Breast epithelium (tissue), 3 donors: ENCODE results near the gene ARHGEF4.

Source experiments
- POLR2A ChIP-seq: fragments of 450-650 bp; IDR thresholded peaks from one replicate; pipeline ENCODE4 v1.6.1; 2016; ENCODE audit warnings: antibody characterized with exemption, mild to moderate bottlenecking, moderate library complexity
- POLR2AphosphoS5 ChIP-seq, 3 donors: sonication (generic); formaldehyde crosslinking; IDR thresholded peaks; one replicate each; pipeline ENCODE4 v1.6.1; 2017; ENCODE audit warnings: antibody characterized with exemption in 3 of 3
- TF ChIP-seq, protein P1 (sequence below), 3 donors: fragments of 450-650 bp; IDR thresholded peaks; one replicate each; pipeline ENCODE4 v1.5.1; 2016 to 2017; ENCODE audit warnings: antibody characterized with exemption in 3 of 3, mild to moderate bottlenecking in 3 of 3, moderate library complexity in 3 of 3

DNA sequence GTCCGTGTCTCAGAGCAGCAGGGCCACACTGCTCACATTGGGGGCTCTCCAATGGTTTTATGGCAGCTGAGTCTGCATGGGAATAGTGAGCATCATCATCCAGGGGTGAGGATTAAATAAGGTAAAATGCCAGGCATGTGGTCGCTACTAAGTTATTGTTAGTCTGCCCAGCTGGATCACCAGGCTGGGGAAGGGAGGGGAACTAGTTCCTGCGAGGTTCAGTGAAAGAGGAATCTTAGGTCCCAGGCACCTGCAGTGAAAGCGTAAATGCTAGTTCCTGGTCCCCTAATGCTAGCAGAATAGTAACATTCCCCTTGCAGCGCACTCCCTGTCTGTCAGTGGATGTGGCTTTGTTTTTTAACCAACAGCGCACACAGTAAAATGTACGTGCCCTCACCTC, 60.1 kb downstream of the ARHGEF4 start:
- TF ChIP-seq, protein P1, sequence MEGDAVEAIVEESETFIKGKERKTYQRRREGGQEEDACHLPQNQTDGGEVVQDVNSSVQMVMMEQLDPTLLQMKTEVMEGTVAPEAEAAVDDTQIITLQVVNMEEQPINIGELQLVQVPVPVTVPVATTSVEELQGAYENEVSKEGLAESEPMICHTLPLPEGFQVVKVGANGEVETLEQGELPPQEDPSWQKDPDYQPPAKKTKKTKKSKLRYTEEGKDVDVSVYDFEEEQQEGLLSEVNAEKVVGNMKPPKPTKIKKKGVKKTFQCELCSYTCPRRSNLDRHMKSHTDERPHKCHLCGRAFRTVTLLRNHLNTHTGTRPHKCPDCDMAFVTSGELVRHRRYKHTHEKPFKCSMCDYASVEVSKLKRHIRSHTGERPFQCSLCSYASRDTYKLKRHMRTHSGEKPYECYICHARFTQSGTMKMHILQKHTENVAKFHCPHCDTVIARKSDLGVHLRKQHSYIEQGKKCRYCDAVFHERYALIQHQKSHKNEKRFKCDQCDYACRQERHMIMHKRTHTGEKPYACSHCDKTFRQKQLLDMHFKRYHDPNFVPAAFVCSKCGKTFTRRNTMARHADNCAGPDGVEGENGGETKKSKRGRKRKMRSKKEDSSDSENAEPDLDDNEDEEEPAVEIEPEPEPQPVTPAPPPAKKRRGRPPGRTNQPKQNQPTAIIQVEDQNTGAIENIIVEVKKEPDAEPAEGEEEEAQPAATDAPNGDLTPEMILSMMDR (IDR thresholded peaks at IDR 0.05): no peak
- TF ChIP-seq POLR2A (no peak), POLR2AphosphoS5 (IDR thresholded peaks at IDR 0.05) (no peak)
